Glutamatergic neuron (in vitro differentiated cells): ENCODE results near the gene ZNF574. TPM values are rescaled to one million over a fixed set of nuclear protein-coding genes. Genes with fewer than 3 reads are reported as not detected.
A peak's percentile ranks its signal among the peaks of the same experiment; 100 is the strongest.
"Not testable (repeated sequence)": the region's sequence is repeated elsewhere in the genome, so short reads cannot be mapped to it uniquely, and the experiment has no call there.

Source experiments
- DNase-seq: peaks from one replicate; pipeline ENCODE4 v3.0.0; 2022
- H3K27ac Mint-ChIP-seq: one replicate; pipeline ENCODE4 v1.8.0; 2020; ENCODE audit warnings: mild to moderate bottlenecking, mixed read lengths, inconsistent platforms; ENCODE audit not compliant: unreplicated experiment
- H3K27me3 Mint-ChIP-seq: one replicate; pipeline ENCODE4 v1.8.0; 2020; ENCODE audit warnings: mild to moderate bottlenecking, moderate library complexity, mixed read lengths, inconsistent platforms; ENCODE audit not compliant: unreplicated experiment
- H3K36me3 Mint-ChIP-seq: one replicate; pipeline ENCODE4 v1.8.0; 2020; ENCODE audit warnings: mild to moderate bottlenecking, mixed read lengths, inconsistent platforms; ENCODE audit not compliant: unreplicated experiment
- H3K4me1 Mint-ChIP-seq: one replicate; pipeline ENCODE4 v1.8.0; 2020; ENCODE audit warnings: mild to moderate bottlenecking, low read depth, mixed read lengths, inconsistent platforms; ENCODE audit not compliant: unreplicated experiment
- H3K4me3 Mint-ChIP-seq: one replicate; pipeline ENCODE4 v1.8.0; 2020; ENCODE audit warnings: mild to moderate bottlenecking, mixed read lengths, inconsistent platforms; ENCODE audit not compliant: unreplicated experiment
- H3K9me3 Mint-ChIP-seq: one replicate; pipeline ENCODE4 v1.8.0; 2020; ENCODE audit warnings: mild to moderate bottlenecking, moderate library complexity, mixed read lengths, inconsistent platforms; ENCODE audit not compliant: unreplicated experiment
- CTCF ChIP-seq: fragments of 200-600 bp; sonication (generic); IDR thresholded peaks from one replicate; pipeline ENCODE4 v1.5.0; 2021; ENCODE audit not compliant: partially characterized antibody, unreplicated experiment
- total RNA-seq: library from RNA; stranded (reverse); fragmentation: NEBNext Ultra II Directional; extraction: Animal tissue kit (Norgen Biotek cat#: 25700); gene quantifications from one replicate; pipeline ENCODE4 v1.2.1, GENCODE V29; 2021; ENCODE audit not compliant: unreplicated experiment

ZNF574 gene
- total RNA-seq, 1 donor from 2014 or later: 24.1 TPM

GRCh38 chr19:42033413-42033812 lies 42.6 kb upstream of the ZNF574 start:
- no peaks in the 10 kb centered on the region for H3K36me3 Mint-ChIP-seq
- peaks cover 21% of the 10 kb centered on the region for H3K4me1 Mint-ChIP-seq
- no peak for DNase-seq
- no peak overlapping the region for H3K4me3 Mint-ChIP-seq
- H3K27me3 Mint-ChIP-seq: peaks cover 5% of the 10 kb centered on the region
- peaks cover 2% of the 10 kb centered on the region for H3K9me3 Mint-ChIP-seq
- no peak overlapping the region for H3K27ac Mint-ChIP-seq
- no peak for TF ChIP-seq CTCF

GRCh38 chr19:42034640-42035391 lies 41.1 kb upstream of the ZNF574 start:
- H3K4me3 Mint-ChIP-seq, H3K36me3 Mint-ChIP-seq, H3K27ac Mint-ChIP-seq: not testable (repeated sequence)

GRCh38 chr19:42037649-42038048 lies 38.3 kb upstream of the ZNF574 start:
- TF ChIP-seq CTCF: no peak
- Mint-ChIP-seq H3K27ac (peak overlapping the region; percentile 17), H3K4me3 (no peak overlapping the region), H3K36me3 (no peaks in the 10 kb centered on the region), H3K27me3 (peaks cover 4% of the 10 kb centered on the region), H3K9me3 (peaks cover 5% of the 10 kb centered on the region), H3K4me1 (peaks cover 24% of the 10 kb centered on the region)
- DNase-seq: no peak

More at GRCh38 chr19:42034640-42035391, 41.1 kb upstream of the ZNF574 start:
- H3K4me1 Mint-ChIP-seq: peaks cover 20% of the 10 kb centered on the region
- H3K9me3 Mint-ChIP-seq, H3K27me3 Mint-ChIP-seq: not testable (repeated sequence)
- DNase-seq: peak; percentile 68
- TF ChIP-seq CTCF: peak; percentile 93

- TF ChIP-seq CTCF: no peak
- Mint-ChIP-seq H3K27me3 (peaks cover 4% of the 10 kb centered on the region), H3K4me3 (peak overlapping the region; percentile 35), H3K4me1 (peaks cover 26% of the 10 kb centered on the region), H3K9me3 (peaks cover 5% of the 10 kb centered on the region), H3K36me3 (no peaks in the 10 kb centered on the region), H3K27ac (no peak overlapping the region)
- DNase-seq: no peak
Observed at GRCh38 chr19:42038666-42039065, 37.3 kb upstream of the ZNF574 start.

GRCh38 chr19:42040031-42040430 lies 35.9 kb upstream of the ZNF574 start:
- no peak overlapping the region for H3K4me3 Mint-ChIP-seq
- no peaks in the 10 kb centered on the region for H3K36me3 Mint-ChIP-seq
- no peak overlapping the region for H3K27ac Mint-ChIP-seq
- TF ChIP-seq CTCF: no peak
- peaks cover 12% of the 10 kb centered on the region for H3K9me3 Mint-ChIP-seq
- peaks cover 32% of the 10 kb centered on the region for H3K4me1 Mint-ChIP-seq
- DNase-seq: no peak
- peaks cover 4% of the 10 kb centered on the region for H3K27me3 Mint-ChIP-seq

- DNase-seq, H3K36me3 Mint-ChIP-seq, H3K27ac Mint-ChIP-seq, H3K27me3 Mint-ChIP-seq, H3K4me3 Mint-ChIP-seq: not testable (repeated sequence)
- H3K4me1 Mint-ChIP-seq: peaks cover 36% of the 10 kb centered on the region
- H3K9me3 Mint-ChIP-seq: peaks cover 12% of the 10 kb centered on the region
Observed at GRCh38 chr19:42040491-42040890, 35.5 kb upstream of the ZNF574 start.
